Measurements from ENCODE around the gene SLC27A3.
A peak's percentile ranks its signal among the peaks of the same experiment; 100 is the strongest.
"Not testable (repeated sequence)": the region's sequence is repeated elsewhere in the genome, so short reads cannot be mapped to it uniquely, and the experiment has no call there.

SLC27A3 gene

DNA sequence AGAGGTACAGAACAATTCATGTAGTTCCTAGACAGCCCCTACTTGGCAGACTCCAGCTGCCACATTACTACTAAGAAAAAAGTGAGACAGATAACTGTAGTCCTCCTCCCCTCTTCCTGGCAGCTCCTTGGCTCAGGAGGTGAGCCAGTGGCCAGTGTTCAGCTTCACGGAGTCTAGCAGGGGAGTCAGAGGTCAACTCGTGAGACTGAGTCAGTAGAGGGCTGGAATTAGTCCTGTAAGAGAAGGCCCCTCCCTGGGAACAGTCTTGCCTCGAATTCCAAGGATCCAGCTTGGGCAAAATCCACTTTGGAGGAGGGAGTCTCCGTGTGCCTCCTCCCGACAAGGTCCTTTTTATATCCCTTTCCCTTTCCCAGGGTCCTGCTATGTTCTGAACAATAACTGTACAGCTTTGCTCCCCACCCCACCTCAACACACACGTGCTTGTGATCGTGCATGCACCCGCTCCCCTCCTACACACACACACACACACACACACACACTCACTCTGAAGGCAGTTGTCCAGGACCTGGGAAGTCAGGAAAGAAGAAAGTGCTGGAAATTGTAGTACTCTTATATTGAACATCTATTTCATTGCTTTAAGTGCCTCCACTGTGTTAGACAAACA is 22.5 kb upstream of the SLC27A3 start:
- no peaks in the 10 kb centered on the region for H3K9me3 Mint-ChIP-seq

DNA sequence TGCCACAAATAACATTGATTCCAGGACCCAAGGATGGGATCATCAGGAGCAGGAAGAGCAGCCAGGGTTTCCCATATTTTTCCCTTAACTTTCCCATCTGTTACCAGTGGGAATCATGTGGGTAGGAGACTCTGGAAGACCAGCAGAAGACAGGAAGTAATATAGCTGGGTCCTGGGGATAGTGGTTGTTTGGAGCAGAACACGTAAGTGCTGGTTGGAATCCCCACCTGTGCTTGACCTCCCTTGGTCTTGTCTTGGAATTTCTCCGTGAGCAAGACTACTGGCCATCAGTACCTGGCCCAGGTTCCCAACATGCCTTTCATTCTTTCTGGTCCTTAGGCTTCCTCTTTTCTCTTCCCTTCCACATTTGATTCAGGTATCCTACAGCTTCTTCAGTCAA is 20.9 kb upstream of the SLC27A3 start:
- Mint-ChIP-seq H3K4me3 (no peak overlapping the region), H3K9me3 (no peaks in the 10 kb centered on the region), H3K36me3 (ENCODE audit: low read depth) (peaks cover 71% of the 10 kb centered on the region), H3K4me1 (peaks cover 2% of the 10 kb centered on the region), H3K27me3 (ENCODE audit: low read depth) (no peaks in the 10 kb centered on the region), H3K27ac (peak overlapping the region in 1 of 3 experiments; percentile 29)
- TF ChIP-seq, protein P1, sequence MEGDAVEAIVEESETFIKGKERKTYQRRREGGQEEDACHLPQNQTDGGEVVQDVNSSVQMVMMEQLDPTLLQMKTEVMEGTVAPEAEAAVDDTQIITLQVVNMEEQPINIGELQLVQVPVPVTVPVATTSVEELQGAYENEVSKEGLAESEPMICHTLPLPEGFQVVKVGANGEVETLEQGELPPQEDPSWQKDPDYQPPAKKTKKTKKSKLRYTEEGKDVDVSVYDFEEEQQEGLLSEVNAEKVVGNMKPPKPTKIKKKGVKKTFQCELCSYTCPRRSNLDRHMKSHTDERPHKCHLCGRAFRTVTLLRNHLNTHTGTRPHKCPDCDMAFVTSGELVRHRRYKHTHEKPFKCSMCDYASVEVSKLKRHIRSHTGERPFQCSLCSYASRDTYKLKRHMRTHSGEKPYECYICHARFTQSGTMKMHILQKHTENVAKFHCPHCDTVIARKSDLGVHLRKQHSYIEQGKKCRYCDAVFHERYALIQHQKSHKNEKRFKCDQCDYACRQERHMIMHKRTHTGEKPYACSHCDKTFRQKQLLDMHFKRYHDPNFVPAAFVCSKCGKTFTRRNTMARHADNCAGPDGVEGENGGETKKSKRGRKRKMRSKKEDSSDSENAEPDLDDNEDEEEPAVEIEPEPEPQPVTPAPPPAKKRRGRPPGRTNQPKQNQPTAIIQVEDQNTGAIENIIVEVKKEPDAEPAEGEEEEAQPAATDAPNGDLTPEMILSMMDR (IDR thresholded peaks at IDR 0.05; ENCODE audit: unreplicated experiment in 3 of 3) = no peak

More for the DNA sequence above, 22.5 kb upstream of the SLC27A3 start:
- Mint-ChIP-seq H3K4me3 (no peak overlapping the region), H3K27me3 (ENCODE audit: low read depth) (no peaks in the 10 kb centered on the region), H3K36me3 (ENCODE audit: low read depth) (peaks cover 74% of the 10 kb centered on the region), H3K27ac (peak overlapping the region; percentile 37 to 74 (median 40)), H3K4me1 (peaks cover 4% of the 10 kb centered on the region)
- TF ChIP-seq, protein P1 (IDR thresholded peaks at IDR 0.05; ENCODE audit: unreplicated experiment in 3 of 3) = no peak

DNA sequence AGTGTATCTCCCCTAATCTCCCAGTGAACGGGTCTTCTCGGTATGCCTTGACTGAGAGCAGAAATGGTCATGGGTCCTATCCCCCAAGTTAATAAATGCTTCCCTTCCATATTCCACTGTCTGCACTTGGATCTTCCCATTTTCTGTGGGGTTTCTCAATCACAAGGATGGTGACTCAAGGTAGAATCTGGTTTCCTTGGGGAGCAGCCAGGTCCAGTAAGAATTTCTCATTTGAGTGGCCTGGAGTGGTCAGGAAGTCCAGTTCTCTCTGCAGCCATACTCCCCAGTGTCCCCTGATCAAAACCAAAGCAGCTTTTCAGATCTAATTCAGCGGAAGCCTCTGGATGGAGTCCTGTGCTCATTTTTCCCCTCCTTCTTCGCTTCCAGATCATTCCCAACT is 14.8 kb upstream of the SLC27A3 start:
- H3K9me3 Mint-ChIP-seq = no peaks in the 10 kb centered on the region
- no peaks in the 10 kb centered on the region for H3K4me1 Mint-ChIP-seq
- no peak overlapping the region for H3K4me3 Mint-ChIP-seq
- peaks cover 75% of the 10 kb centered on the region for H3K36me3 Mint-ChIP-seq (ENCODE audit: low read depth)
- no peaks in the 10 kb centered on the region for H3K27me3 Mint-ChIP-seq (ENCODE audit: low read depth)
- TF ChIP-seq, protein P1 (IDR thresholded peaks at IDR 0.05; ENCODE audit: unreplicated experiment in 3 of 3) = no peak
- H3K27ac Mint-ChIP-seq = no peak overlapping the region

- TF ChIP-seq, protein P1 (IDR thresholded peaks at IDR 0.05; ENCODE audit: unreplicated experiment in 3 of 3) = no peak
- Mint-ChIP-seq H3K4me3 (no peak overlapping the region), H3K27ac (peak overlapping the region in 1 of 3 experiments; percentile 72), H3K36me3 (ENCODE audit: low read depth) (peaks cover 82% of the 10 kb centered on the region), H3K27me3 (ENCODE audit: low read depth) (peaks cover 5% of the 10 kb centered on the region), H3K4me1 (no peaks in the 10 kb centered on the region), H3K9me3 (no peaks in the 10 kb centered on the region)
Observed at GRCh38 chr1:153763365-153764225, 11.6 kb upstream of the SLC27A3 start.

DNA sequence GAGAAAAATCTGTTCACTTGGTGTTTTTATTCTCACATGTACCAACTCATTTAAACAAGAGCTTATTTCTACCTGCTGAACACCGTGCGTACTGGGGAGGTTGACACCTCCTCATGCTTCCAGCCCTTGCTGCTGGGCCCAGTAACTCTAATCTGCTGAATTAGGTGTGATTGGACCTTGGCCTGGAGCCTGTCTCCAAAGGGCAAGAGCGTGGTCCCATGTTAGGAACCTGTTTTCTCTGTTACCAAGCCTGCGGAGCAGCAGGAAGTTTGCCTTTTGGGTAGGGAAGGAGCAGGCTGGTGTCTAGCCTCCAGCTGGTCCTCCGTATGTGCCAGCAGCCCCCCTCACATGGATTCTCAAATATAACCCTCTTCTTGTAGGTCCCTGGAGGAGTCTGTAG is 10.9 kb upstream of the SLC27A3 start:
- Mint-ChIP-seq H3K27me3 (ENCODE audit: low read depth) (peaks cover 5% of the 10 kb centered on the region), H3K4me1 (no peaks in the 10 kb centered on the region), H3K36me3 (ENCODE audit: low read depth) (peaks cover 87% of the 10 kb centered on the region), H3K27ac (peak overlapping the region in 1 of 3 experiments; percentile 72), H3K9me3 (no peaks in the 10 kb centered on the region), H3K4me3 (no peak overlapping the region)
- TF ChIP-seq, protein P1 (IDR thresholded peaks at IDR 0.05; ENCODE audit: unreplicated experiment in 3 of 3) = no peak

- not testable (repeated sequence) for H3K9me3 Mint-ChIP-seq; H3K27ac Mint-ChIP-seq; H3K27me3 Mint-ChIP-seq (ENCODE audit: low read depth); H3K4me3 Mint-ChIP-seq; H3K4me1 Mint-ChIP-seq
- H3K36me3 Mint-ChIP-seq (ENCODE audit: low read depth) = peaks cover 85% of the 10 kb centered on the region
Observed at GRCh38 chr1:153766663-153767062, 8.5 kb upstream of the SLC27A3 start.
